K562 (cell line): ENCODE measurements around the gene SLC34A1. TPM values are rescaled to one million over a fixed set of nuclear protein-coding genes. Genes with fewer than 3 reads are reported as not detected.

Experiments used
- ATF1 ChIP-seq, 2 experiments: fragments of 450-650 bp in 1 of 2; IDR thresholded peaks; 2 replicates each; pipeline ENCODE4 v1.6.1; 2016; ENCODE audit warnings: missing compliant biosample characterization in 1 of 2, missing genetic modification characterization in 1 of 2
- CHD1 ChIP-seq: fragments of 200-600 bp; sonication (generic); IDR thresholded peaks from one replicate; pipeline ENCODE4 v1.6.1; 2012; ENCODE audit warnings: mild to moderate bottlenecking, moderate library complexity, low read length, inconsistent platforms
- CXXC5 ChIP-seq: fragments of 250-450 bp; sonication (Bioruptor Pico); IDR thresholded peaks from 2 replicates; pipeline ENCODE4 v1.8.0; 2022; ENCODE audit warnings: inconsistent platforms, mild to moderate bottlenecking, moderate library complexity
- E2F3 ChIP-seq: fragments of 250-450 bp; sonication (Bioruptor Pico); IDR thresholded peaks from 2 replicates; pipeline ENCODE4 v1.4.0; 2020; ENCODE audit warnings: mild to moderate bottlenecking
- ETV1 ChIP-seq: fragments of 450-650 bp; conservative IDR thresholded peaks from 2 replicates; pipeline ENCODE4 v1.6.1; 2016; ENCODE audit warnings: missing genetic modification characterization, control low read depth, low read depth, missing compliant biosample characterization
- GATAD2A ChIP-seq: fragments of 450-650 bp; IDR thresholded peaks from 2 replicates; pipeline ENCODE4 v1.6.1; 2017
- HCFC1 ChIP-seq: IDR thresholded peaks from 2 replicates; pipeline ENCODE4 v1.6.1; 2012; ENCODE audit warnings: low read depth, low read length, improper control_type of control experiment
- ID3 ChIP-seq, 2 experiments: fragments of 250-450 bp in 1 of 2; fragments of 450-650 bp in 1 of 2; sonication (Bioruptor Pico) in 1 of 2; IDR thresholded peaks; 2 replicates each; pipeline versions ENCODE4 v1.6.1 to v1.8.0; 2016 to 2021; ENCODE audit warnings: mild to moderate bottlenecking in 2 of 2, moderate library complexity in 2 of 2, missing compliant biosample characterization in 1 of 2, missing genetic modification characterization in 1 of 2
- MAFF ChIP-seq: IDR thresholded peaks from 2 replicates; pipeline ENCODE4 v1.6.1; 2012; ENCODE audit warnings: low read length, improper control_type of control experiment
- MCM3 ChIP-seq: fragments of 450-650 bp; IDR thresholded peaks from 2 replicates; pipeline ENCODE4 v1.6.1; 2016
- PURB ChIP-seq: sonication (generic); formaldehyde crosslinking; IDR thresholded peaks from 2 replicates; pipeline ENCODE4 v1.9.0; 2021; ENCODE audit warnings: low read depth, mild to moderate bottlenecking, missing genetic modification reagents
- SRSF3 ChIP-seq: fragments of 200-400 bp; formaldehyde crosslinking; IDR thresholded peaks from 2 replicates; pipeline ENCODE4 v1.6.1; 2016; ENCODE audit warnings: mild to moderate bottlenecking, low read length, moderate library complexity; ENCODE audit not compliant: insufficient read depth
- ZBTB17 ChIP-seq: fragments of 450-650 bp; formaldehyde crosslinking; IDR thresholded peaks from 2 replicates; pipeline ENCODE4 v1.4.0; 2020; ENCODE audit warnings: mild to moderate bottlenecking
- ZBTB43 ChIP-seq: sonication (generic); formaldehyde crosslinking; IDR thresholded peaks from 2 replicates; pipeline ENCODE4 v1.8.0; 2023; ENCODE audit warnings: mild to moderate bottlenecking, missing genetic modification reagents
- ZEB2 ChIP-seq: fragments of 450-650 bp; IDR thresholded peaks from 2 replicates; pipeline ENCODE4 v1.6.1; 2016
- ZNF217 ChIP-seq: sonication (generic); formaldehyde crosslinking; IDR thresholded peaks from 2 replicates; pipeline ENCODE4 v1.8.0; 2022; ENCODE audit warnings: mild to moderate bottlenecking, missing genetic modification reagents
- ZNF277 ChIP-seq: fragments of 250-450 bp; sonication (Bioruptor Pico); IDR thresholded peaks from 2 replicates; pipeline ENCODE4 v1.8.0; 2022; ENCODE audit warnings: inconsistent platforms, mild to moderate bottlenecking, moderate library complexity, borderline replicate concordance
- ZNF75A ChIP-seq: fragments of 450-650 bp; formaldehyde crosslinking; IDR thresholded peaks from 2 replicates; pipeline ENCODE4 v1.4.0; 2020; ENCODE audit warnings: mild to moderate bottlenecking
- ZNF766 ChIP-seq: fragments of 200-800 bp; sonication (Bioruptor generic); conservative IDR thresholded peaks from 2 replicates; pipeline ENCODE4 v1.6.1; 2016; ENCODE audit warnings: missing genetic modification characterization, missing compliant biosample characterization
- ZNF780A ChIP-seq: fragments of 250-450 bp; sonication (Bioruptor Pico); IDR thresholded peaks from 2 replicates; pipeline ENCODE4 v1.5.0; 2021; ENCODE audit warnings: mild to moderate bottlenecking
- polyA plus RNA-seq, 8 experiments: library from polyadenylated mRNA; depleted of rRNA in 4 of 8; stranded (reverse) in 5 of 8; unstranded in 3 of 8; fragments of >200 nt; fragmentation: Nextera tagmentation in 2 of 8; fragmentation: Illumina TruSeq in 1 of 8; extraction: Ambion mirVana in 2 of 8; extraction: Trizol in 1 of 8; gene quantifications; 2 replicates each; pipeline versions ENCODE4 v1.2.1 to v1.2.3, GENCODE V29; 2011 to 2014; ENCODE audit warnings: inconsistent platforms in 1 of 8, missing spikeins in 1 of 8
- total RNA-seq, 7 experiments: library from RNA; depleted of rRNA in 6 of 7; stranded (reverse); fragments of >200 nt in 6 of 7; fragmentation: Illumina TruSeq in 2 of 7; extraction: Trizol in 2 of 7; gene quantifications; 2 replicates each; pipeline versions ENCODE4 v1.2.1 to v1.2.3, GENCODE V29; 2011 to 2021; ENCODE audit warnings: low replicate concordance in 1 of 7
- TF ChIP-seq, protein P1 (sequence below): fragments of 250-450 bp; sonication (Bioruptor Pico); IDR thresholded peaks from 2 replicates; pipeline ENCODE4 v1.8.0; 2021; ENCODE audit warnings: moderate library complexity, mild to moderate bottlenecking, inconsistent platforms
- TF ChIP-seq, protein P2 (sequence below): fragments of 450-650 bp; IDR thresholded peaks from 2 replicates; pipeline ENCODE4 v1.6.1; 2016; ENCODE audit warnings: antibody characterized with exemption
- TF ChIP-seq, protein P3 (sequence below): sonication (generic); formaldehyde crosslinking; IDR thresholded peaks from 2 replicates; pipeline ENCODE4 v1.8.0; 2022; ENCODE audit warnings: mild to moderate bottlenecking, missing genetic modification reagents
- TF ChIP-seq, protein P4 (sequence below): sonication (generic); formaldehyde crosslinking; IDR thresholded peaks from 2 replicates; pipeline ENCODE4 v1.9.0; 2022; ENCODE audit warnings: mild to moderate bottlenecking, missing genetic modification reagents

The SLC34A1 gene
- total and polyA plus RNA-seq, 9 of the 15 experiments (the other 6 are each of a cell fraction or from before 2014, with no cell fraction given), result not detected

- TF ChIP-seq ID3 (CRISPR knock-in tag; IDR thresholded peaks at IDR 0.05), result no peak
- TF ChIP-seq ID3 (tag; IDR thresholded peaks at IDR 0.05), result no peak
- TF ChIP-seq, protein P1, sequence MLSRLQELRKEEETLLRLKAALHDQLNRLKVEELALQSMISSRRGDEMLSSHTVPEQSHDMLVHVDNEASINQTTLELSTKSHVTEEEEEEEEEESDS (CRISPR knock-in tag), result no peak
- TF ChIP-seq CHD1, result peak; percentile 97
- no peak for TF ChIP-seq ZBTB17 (CRISPR knock-in tag)
- 0 out of 2 replicates have a peak, but pooled peaks have one; percentile 35 for TF ChIP-seq HCFC1
- no peak for TF ChIP-seq E2F3 (CRISPR knock-in tag)
- TF ChIP-seq ETV1 (tag), result no peak
- no peak for TF ChIP-seq ATF1 (CRISPR knock-in tag; IDR thresholded peaks at IDR 0.05)
- 0 out of 2 replicates have a peak, but pooled peaks have one; percentile 73 for TF ChIP-seq ATF1 (tag; IDR thresholded peaks at IDR 0.05)
- peak; percentile 40 for TF ChIP-seq CXXC5 (CRISPR knock-in tag)
- TF ChIP-seq ZNF277, result no peak
- TF ChIP-seq, protein P2, sequence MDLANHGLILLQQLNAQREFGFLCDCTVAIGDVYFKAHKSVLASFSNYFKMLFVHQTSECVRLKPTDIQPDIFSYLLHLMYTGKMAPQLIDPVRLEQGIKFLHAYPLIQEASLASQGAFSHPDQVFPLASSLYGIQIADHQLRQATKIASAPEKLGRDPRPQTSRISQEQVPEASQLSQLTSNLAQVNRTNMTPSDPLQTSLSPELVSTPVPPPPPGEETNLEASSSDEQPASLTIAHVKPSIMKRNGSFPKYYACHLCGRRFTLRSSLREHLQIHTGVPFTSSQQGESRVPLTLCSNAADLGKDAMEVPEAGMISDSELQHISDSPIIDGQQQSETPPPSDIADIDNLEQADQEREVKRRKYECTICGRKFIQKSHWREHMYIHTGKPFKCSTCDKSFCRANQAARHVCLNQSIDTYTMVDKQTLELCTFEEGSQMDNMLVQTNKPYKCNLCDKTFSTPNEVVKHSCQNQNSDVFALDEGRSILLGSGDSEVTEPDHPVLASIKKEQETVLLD, result no peak; the same call in 1 of the 2 replicates
- no peak for TF ChIP-seq ZNF75A (CRISPR knock-in tag)
- TF ChIP-seq MCM3, result no peak
- TF ChIP-seq ZBTB43, result no peak
- no peak for TF ChIP-seq MAFF
- no peak for TF ChIP-seq ZEB2
- no peak for TF ChIP-seq ZNF766 (CRISPR knock-in tag)
- TF ChIP-seq, protein P3, sequence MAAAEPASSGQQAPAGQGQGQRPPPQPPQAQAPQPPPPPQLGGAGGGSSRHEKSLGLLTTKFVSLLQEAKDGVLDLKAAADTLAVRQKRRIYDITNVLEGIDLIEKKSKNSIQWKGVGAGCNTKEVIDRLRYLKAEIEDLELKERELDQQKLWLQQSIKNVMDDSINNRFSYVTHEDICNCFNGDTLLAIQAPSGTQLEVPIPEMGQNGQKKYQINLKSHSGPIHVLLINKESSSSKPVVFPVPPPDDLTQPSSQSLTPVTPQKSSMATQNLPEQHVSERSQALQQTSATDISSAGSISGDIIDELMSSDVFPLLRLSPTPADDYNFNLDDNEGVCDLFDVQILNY (CRISPR knock-in tag), result no peak
- TF ChIP-seq, protein P4, sequence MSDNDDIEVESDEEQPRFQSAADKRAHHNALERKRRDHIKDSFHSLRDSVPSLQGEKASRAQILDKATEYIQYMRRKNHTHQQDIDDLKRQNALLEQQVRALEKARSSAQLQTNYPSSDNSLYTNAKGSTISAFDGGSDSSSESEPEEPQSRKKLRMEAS (CRISPR knock-in tag), result no peak
- TF ChIP-seq PURB, result no peak
- no peak for TF ChIP-seq ZNF217
- TF ChIP-seq GATAD2A, result no peak
- 0 out of 2 replicates have a peak, but pooled peaks have one; percentile 29 for TF ChIP-seq SRSF3
- TF ChIP-seq ZNF780A, result no peak
Measured at GRCh38 chr5:177426566-177427210, 42.5 kb downstream of the SLC34A1 start, which contains the start of gene GRK6 (continued).
